Ovary (tissue), 10 donors: Measurements from ENCODE around the gene BST1. TPM values are rescaled to one million over a fixed set of nuclear protein-coding genes. Genes with fewer than 3 reads are reported as not detected.

ENCODE experiments used
- DNase-seq, 5 donors: peaks; one replicate each; pipeline ENCODE4 v3.0.0-alpha.2; 2019 to 2020
- H3K27ac ChIP-seq, 2 donors: fragments of 200-600 bp; one replicate each; pipeline versions ENCODE4 v1.5.1 to v1.8.0; 2019 to 2022
- H3K27me3 ChIP-seq: fragments of 200-600 bp; one replicate; pipeline ENCODE4 v1.8.0; 2022
- H3K36me3 ChIP-seq: fragments of 200-600 bp; sonication (generic); one replicate; pipeline ENCODE4 v1.5.1; 2019
- H3K4me1 ChIP-seq: one replicate; pipeline ENCODE4 v1.8.1; 2013; ENCODE audit warnings: mild to moderate bottlenecking, moderate library complexity; ENCODE audit not compliant: insufficient read depth
- H3K4me3 ChIP-seq: fragments of 200-600 bp; sonication (generic); one replicate; pipeline ENCODE4 v1.5.1; 2017
- H3K9me3 ChIP-seq, 2 donors: fragments of 200-600 bp in 1 of 2; sonication (generic) in 1 of 2; one replicate each; pipeline versions ENCODE4 v1.5.1 to v1.8.1; 2013 to 2019; ENCODE audit warnings: mild to moderate bottlenecking in 1 of 2, moderate library complexity in 1 of 2
- CTCF ChIP-seq, 3 donors: fragments of 450-650 bp in 2 of 3; fragments of 200-600 bp in 1 of 3; IDR thresholded peaks; one replicate each; pipeline versions ENCODE4 v1.5.1 to v1.8.0; 2016 to 2022; ENCODE audit warnings: antibody characterized with exemption in 3 of 3, mild to moderate bottlenecking in 1 of 3
- EP300 ChIP-seq: sonication (generic); formaldehyde crosslinking; IDR thresholded peaks from one replicate; pipeline ENCODE4 v1.6.1; 2017; ENCODE audit warnings: antibody characterized with exemption
- POLR2A ChIP-seq: fragments of 450-650 bp; IDR thresholded peaks from one replicate; pipeline ENCODE4 v1.6.1; 2017; ENCODE audit warnings: antibody characterized with exemption, mild to moderate bottlenecking, moderate library complexity
- WGBS, 3 donors: extraction: QIAGEN DNeasy Blood & Tissue Kit in 1 of 3; methylation state at CpG; one replicate each; pipeline versions ENCODE4 v1.1.5 to v1.1.7; 2013 to 2017; 5-methylcytosine and 5-hydroxymethylcytosine counted together
- intact Hi-C, 4 donors: fragments of 100-400 bp; cut with DNase I; formaldehyde crosslinking; loops; one replicate each; pipeline versions ENCODE4 v1.11.0 to v1.15.1; 2022 to 2023
- long read RNA-seq, 3 donors: library from polyadenylated mRNA in 2 of 3; unstranded in 2 of 3; transcript quantifications; one replicate each; pipeline ENCODE4 v2.0.0 and lab custom pipeline, GENCODE V29; 2021 to 2026
- polyA plus RNA-seq, 2 donors: library from polyadenylated mRNA; stranded (reverse); fragments of 200-250 nt in 1 of 2; fragments of 350-450 nt in 1 of 2; fragmentation: Illumina TruSeq in 1 of 2; extraction: RNeasy Lipid Tissue Mini Kit (QIAGEN cat#74804) in 1 of 2; gene quantifications; one replicate each; pipeline ENCODE4 v1.2.3, GENCODE V29; 2013 to 2014
- total RNA-seq, 7 donors: library from RNA; depleted of rRNA in 2 of 7; stranded (reverse); fragments of >200 nt in 2 of 7; fragmentation: NEBNext Ultra II Directional in 3 of 7; extraction: Animal tissue kit (Norgen Biotek cat#: 25700) in 3 of 7; gene quantifications; one replicate each; pipeline versions ENCODE4 v1.1.0 to v1.2.4, GENCODE V29; 2016 to 2023
- donor health status: DM: no; HTN: no; CAD: no; lungs with moderate emphysema.
- donor health status: DM: no; HTN: no; CAD: no.
- donor health status: Bipolar disorder and iron deficiency.
- donor health status: DM: yes; HTN: yes; CAD: no.
- donor health status: DM: no; HTN: no; CAD: no.
- donor health status: DM: yes; HTN: yes; CAD: no.

BST1 gene
- 1 to 10 TPM; 5.6 to 9.8 (median 6.8) TPM for total RNA-seq
- 10 to 100 TPM; 10.9 to 18.5 TPM for polyA plus RNA-seq
- long read RNA-seq, donor 1, transcript BST1-201 (9 exons, 1,480 nt) = major isoform, 10 of 21 reads
- long read RNA-seq, donor 1, partial matches to known transcripts = 1 of 21 reads
- long read RNA-seq, donor 1, other reads (novel, unspliced or antisense) = 10 of 21 reads
- long read RNA-seq, donor 2, partial matches to known transcripts = 0 of 2 reads
- long read RNA-seq, donor 2, other reads (novel, unspliced or antisense) = 0 of 2 reads
- long read RNA-seq, donor 3, transcript BST1-201 (9 exons, 1,480 nt) = major isoform, 5 of 6 reads
- long read RNA-seq, donor 3, partial matches to known transcripts = 0 of 6 reads
- long read RNA-seq, donor 3, other reads (novel, unspliced or antisense) = 1 of 6 reads

DNA sequence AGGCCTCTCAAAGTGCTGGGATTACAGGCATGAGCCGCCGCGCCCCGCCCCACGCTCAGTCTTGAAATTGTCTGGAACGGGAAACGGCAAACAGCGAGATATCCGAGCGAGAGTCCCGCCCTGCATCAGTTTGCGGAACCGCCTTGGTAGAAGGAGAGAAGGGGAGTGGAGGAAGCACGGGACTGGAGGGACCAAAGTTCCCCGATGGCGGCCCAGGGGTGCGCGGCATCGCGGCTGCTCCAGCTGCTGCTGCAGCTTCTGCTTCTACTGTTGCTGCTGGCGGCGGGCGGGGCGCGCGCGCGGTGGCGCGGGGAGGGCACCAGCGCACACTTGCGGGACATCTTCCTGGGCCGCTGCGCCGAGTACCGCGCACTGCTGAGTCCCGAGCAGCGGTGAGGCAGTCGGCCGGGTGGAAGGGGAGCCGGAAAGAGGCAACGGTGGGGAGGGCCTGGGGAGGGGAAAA lies at the start of gene BST1:
Gene BST1 (plus strand): TSS at position 125 of the 463 bp plus-strand sequence. CDS start 80 bp downstream, at position 205.
- Histone ChIP-seq H3K9me3 (no peaks in the 10 kb centered on the region), H3K27me3 (no peaks in the 10 kb centered on the region), H3K4me3 (peak within 1 kb of the TSS; percentile 53), H3K36me3 (no peaks in the 10 kb centered on the region), H3K4me1 (peaks cover 3% of the 10 kb centered on the region), H3K27ac (peak within 1 kb of the TSS in 1 of 2 donors; percentile 7)
- intact Hi-C loops = no loop called here
- no peak for TF ChIP-seq CTCF (IDR thresholded peaks at IDR 0.05)
- no peak for TF ChIP-seq POLR2A
- TF ChIP-seq EP300 = no peak
- WGBS, 3 donors = 1 to 3% (median 1%) methylated on average over 43 of the region's 43 CpGs
- DNase-seq = peak; percentile 47 to 71 (median 59)

GRCh38 chr4:15653420-15653819 lies 49.4 kb upstream of the BST1 start:
- H3K4me1 ChIP-seq = peaks cover 7% of the 10 kb centered on the region
- intact Hi-C loops = loop anchor here in 3 of 4 donors (10.0 kb wide), 2 partner anchors 179 to 649 kb away; partner anchors contain the start of gene CPEB2 (in 1 of the 3)
- 0 to 7% (median 3%) methylated on average over 4 of the region's 4 CpGs for WGBS, 3 donors

DNA sequence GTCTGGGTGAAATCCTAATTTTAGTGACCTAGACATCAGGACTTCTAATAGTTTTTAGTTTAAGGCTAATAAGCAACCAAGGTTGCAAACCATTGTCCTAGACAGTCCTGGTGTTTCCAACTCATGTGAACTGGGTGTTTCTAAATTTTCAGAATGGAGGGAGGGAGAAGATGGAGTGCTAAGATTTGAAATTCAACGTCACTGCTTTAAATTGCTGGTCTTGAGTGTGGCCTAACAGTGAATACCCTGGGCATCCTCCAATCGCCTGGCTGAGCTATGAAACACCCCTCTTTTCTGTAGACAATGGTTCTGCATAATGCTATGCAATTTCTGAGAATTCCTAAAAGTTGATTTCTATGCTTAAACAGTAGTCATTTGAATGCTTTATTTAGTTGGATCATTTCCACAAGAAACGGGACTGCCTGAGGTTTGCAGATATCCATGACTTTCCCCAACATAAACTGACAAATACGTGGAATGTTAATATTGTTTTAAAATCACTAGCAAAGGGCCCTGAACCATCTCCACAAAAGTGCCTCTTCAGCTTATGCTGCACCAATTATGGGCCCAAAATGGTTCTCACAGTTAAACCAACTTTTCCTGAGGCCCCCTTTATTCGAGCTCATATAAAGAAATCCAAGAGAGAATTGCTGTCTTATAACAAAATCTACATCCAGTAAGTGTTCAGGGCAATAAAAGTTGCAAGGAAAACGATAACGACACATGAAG lies 48.8 kb upstream of the BST1 start:
- Histone ChIP-seq H3K4me3 (peak overlapping the region; percentile 61), H3K36me3 (no peaks in the 10 kb centered on the region), H3K27me3 (no peaks in the 10 kb centered on the region), H3K4me1 (peaks cover 5% of the 10 kb centered on the region), H3K9me3 (no peaks in the 10 kb centered on the region), H3K27ac (peak overlapping the region; percentile 83 to 100)
- intact Hi-C loops = loop anchor here in 3 of 4 donors (2.0 to 10.0 kb wide), 3 partner anchors 179 to 651 kb away; partner anchors contain the start of gene CPEB2 (in 2 of the 3)
- DNase-seq = peak in 1 of 5 donors; percentile 23
- WGBS, 3 donors = 0 to 1% (median 0%) methylated on average over 7 of the region's 7 CpGs
- no peak for TF ChIP-seq EP300
- no peak for TF ChIP-seq POLR2A
- no peak for TF ChIP-seq CTCF (IDR thresholded peaks at IDR 0.05)

More at GRCh38 chr4:15653420-15653819, 49.4 kb upstream of the BST1 start:
- Histone ChIP-seq H3K36me3 (no peaks in the 10 kb centered on the region), H3K9me3 (no peaks in the 10 kb centered on the region), H3K27me3 (no peaks in the 10 kb centered on the region), H3K4me3 (peak overlapping the region; percentile 61), H3K27ac (peak overlapping the region; percentile 40 to 100)
- DNase-seq = no peak
- TF ChIP-seq EP300 (no peak), POLR2A (no peak), CTCF (IDR thresholded peaks at IDR 0.05) (no peak)

GRCh38 chr4:15654593-15655222 lies 48.2 kb upstream of the BST1 start:
- Histone ChIP-seq H3K27me3 (no peaks in the 10 kb centered on the region), H3K36me3 (no peaks in the 10 kb centered on the region), H3K9me3 (no peaks in the 10 kb centered on the region), H3K4me1 (peaks cover 5% of the 10 kb centered on the region), H3K4me3 (peak overlapping the region; percentile 61), H3K27ac (peak overlapping the region; percentile 83 to 100)
- 0 to 1% (median 0%) methylated on average over 23 to 66 of the region's 66 CpGs for WGBS, 3 donors
- no peak for TF ChIP-seq POLR2A
- TF ChIP-seq CTCF (IDR thresholded peaks at IDR 0.05) = no peak
- no peak for TF ChIP-seq EP300
- intact Hi-C loops = loop anchor here in 3 of 4 donors (2.0 to 10.0 kb wide), 3 partner anchors 180 to 652 kb away; partner anchors contain the start of gene CPEB2 (in 2 of the 3)
- DNase-seq = peak; percentile 54 to 70 (median 67)
